ENCODE measurements around the gene ENO4.

Gene ENO4

GRCh38 chr10:116931806-116932205 lies 82.5 kb downstream of the ENO4 start:
- H3K36me3 ChIP-seq (ENCODE audit: control insufficient read depth in 1 of 2, insufficient read depth in 2 of 2, low read length in 2 of 2), result peaks cover 0 to 9% of the 10 kb centered on the region in 2 donors
- H3K27me3 ChIP-seq (ENCODE audit: control insufficient read depth in 1 of 2, insufficient read depth in 2 of 2, low read length in 2 of 2), result no peaks in the 10 kb centered on the region
- H3K4me1 ChIP-seq (ENCODE audit: control insufficient read depth in 1 of 2, insufficient read depth in 2 of 2, low read length in 2 of 2), result no peaks in the 10 kb centered on the region
- H3K27ac ChIP-seq (ENCODE audit: low read depth, low read length), result no peak overlapping the region
- no peak overlapping the region for H3K4me3 ChIP-seq (ENCODE audit: low read depth in 1 of 2, low read length in 2 of 2)
- no peaks in the 10 kb centered on the region for H3K9me3 ChIP-seq (ENCODE audit: control insufficient read depth in 1 of 2, low read length in 2 of 2)
- H3K9ac ChIP-seq (ENCODE audit: low read depth in 1 of 2, low read length in 2 of 2), result no peak overlapping the region
